Nephron (organoid): ENCODE results near the gene RPL14.

Experiments used
- H3K27ac Mint-ChIP-seq, 3 experiments: 2 replicates each; pipeline ENCODE4 v1.8.0; 2020; ENCODE audit warnings: mixed read lengths in 3 of 3, mild to moderate bottlenecking in 2 of 3, moderate library complexity in 1 of 3
- H3K27me3 Mint-ChIP-seq: 2 replicates; pipeline ENCODE4 v1.8.0; 2021; ENCODE audit warnings: low read depth, mild to moderate bottlenecking, moderate library complexity, mixed read lengths
- H3K36me3 Mint-ChIP-seq: 2 replicates; pipeline ENCODE4 v1.8.0; 2020; ENCODE audit warnings: low read depth, mixed read lengths
- H3K4me1 Mint-ChIP-seq: 2 replicates; pipeline ENCODE4 v1.8.0; 2020; ENCODE audit warnings: mixed read lengths
- H3K4me3 Mint-ChIP-seq, 3 experiments: 2 replicates each; pipeline ENCODE4 v1.8.0; 2020; ENCODE audit warnings: mild to moderate bottlenecking in 3 of 3, mixed read lengths in 3 of 3, moderate library complexity in 2 of 3
- H3K9me3 Mint-ChIP-seq: 2 replicates; pipeline ENCODE4 v1.8.0; 2020; ENCODE audit warnings: mixed read lengths
- TF ChIP-seq, protein P1 (sequence below), 3 experiments: fragments of 200-600 bp; sonication (generic); IDR thresholded peaks; one replicate each; pipeline ENCODE4 v1.5.0; 2021; ENCODE audit warnings: antibody characterized with exemption in 3 of 3; ENCODE audit not compliant: unreplicated experiment in 3 of 3

Gene RPL14

DNA sequence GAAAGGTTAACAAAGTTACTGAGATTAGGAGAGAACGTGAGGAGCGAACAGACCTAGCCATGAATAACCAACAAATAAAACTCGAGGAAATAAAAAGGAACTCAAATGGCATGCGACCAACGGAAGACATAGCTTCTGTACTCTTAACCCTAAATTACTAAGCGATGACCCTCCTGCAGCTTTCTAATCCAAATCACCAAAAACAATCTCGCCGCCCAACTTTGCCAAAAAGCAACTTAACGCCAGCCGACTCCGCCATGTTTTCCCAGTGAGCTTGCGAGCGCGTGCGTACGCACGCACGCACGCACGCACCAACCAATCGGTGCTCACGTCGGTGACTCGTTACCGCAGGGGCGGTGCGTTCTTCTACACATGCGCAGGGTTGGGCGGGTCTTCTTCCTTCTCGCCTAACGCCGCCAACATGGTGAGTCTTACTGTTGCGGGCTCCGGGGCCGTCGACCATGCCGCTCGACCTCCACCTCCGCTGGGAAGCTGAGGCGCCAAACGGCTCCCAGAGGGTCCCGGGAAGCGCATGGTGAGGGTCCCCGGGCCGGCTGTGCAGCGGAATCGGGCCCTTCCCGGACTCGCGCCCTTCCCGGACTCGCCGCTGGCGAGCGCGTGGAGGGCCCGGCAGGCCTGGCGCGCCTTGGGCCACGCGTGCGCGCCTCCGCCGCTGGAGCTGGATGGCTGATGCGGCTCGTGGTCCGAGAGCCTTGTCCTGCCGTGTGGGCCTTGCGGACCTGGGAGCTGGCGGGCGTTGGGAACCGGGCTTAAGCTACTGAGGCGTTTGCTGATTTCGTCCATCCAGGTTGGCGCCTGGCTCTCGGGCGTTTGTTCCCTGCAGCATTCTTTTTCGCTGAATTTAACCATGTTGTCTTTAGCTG, at the start of gene RPL14:
RPL14 (plus strand) TSS at position 400 of the 884 bp plus-strand sequence; CDS start at position 533, 133 bp downstream.
- Mint-ChIP-seq H3K27me3 (no peaks in the 10 kb centered on the region), H3K27ac (peak within 1 kb of the TSS; percentile 93 to 98 (median 97)), H3K36me3 (peaks cover 35% of the 10 kb centered on the region), H3K4me3 (peak within 1 kb of the TSS; percentile 88 to 94 (median 93)), H3K9me3 (no peaks in the 10 kb centered on the region), H3K4me1 (peaks cover 40% of the 10 kb centered on the region)
- TF ChIP-seq, protein P1, sequence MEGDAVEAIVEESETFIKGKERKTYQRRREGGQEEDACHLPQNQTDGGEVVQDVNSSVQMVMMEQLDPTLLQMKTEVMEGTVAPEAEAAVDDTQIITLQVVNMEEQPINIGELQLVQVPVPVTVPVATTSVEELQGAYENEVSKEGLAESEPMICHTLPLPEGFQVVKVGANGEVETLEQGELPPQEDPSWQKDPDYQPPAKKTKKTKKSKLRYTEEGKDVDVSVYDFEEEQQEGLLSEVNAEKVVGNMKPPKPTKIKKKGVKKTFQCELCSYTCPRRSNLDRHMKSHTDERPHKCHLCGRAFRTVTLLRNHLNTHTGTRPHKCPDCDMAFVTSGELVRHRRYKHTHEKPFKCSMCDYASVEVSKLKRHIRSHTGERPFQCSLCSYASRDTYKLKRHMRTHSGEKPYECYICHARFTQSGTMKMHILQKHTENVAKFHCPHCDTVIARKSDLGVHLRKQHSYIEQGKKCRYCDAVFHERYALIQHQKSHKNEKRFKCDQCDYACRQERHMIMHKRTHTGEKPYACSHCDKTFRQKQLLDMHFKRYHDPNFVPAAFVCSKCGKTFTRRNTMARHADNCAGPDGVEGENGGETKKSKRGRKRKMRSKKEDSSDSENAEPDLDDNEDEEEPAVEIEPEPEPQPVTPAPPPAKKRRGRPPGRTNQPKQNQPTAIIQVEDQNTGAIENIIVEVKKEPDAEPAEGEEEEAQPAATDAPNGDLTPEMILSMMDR (IDR thresholded peaks at IDR 0.05; ENCODE audit: unreplicated experiment in 3 of 3) = no peak

DNA sequence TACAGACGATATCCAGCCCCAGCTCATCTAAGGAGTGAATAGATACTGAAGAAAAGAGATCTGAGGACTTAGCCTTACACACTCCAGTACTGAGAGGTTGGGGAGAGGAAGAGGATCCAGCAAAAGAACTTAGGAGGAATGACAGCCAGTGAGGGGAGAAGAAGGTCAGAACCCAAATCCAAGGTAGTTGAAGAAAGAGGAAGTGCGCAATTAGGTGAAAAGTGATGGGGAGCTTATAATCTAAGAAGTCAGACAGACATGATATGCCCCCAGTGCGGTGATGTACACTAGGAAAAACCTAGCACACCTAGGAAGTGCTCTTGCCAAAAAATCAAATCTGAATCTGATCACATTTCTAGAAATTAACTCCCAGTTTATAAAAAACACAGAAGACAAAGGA, 49.5 kb upstream of the RPL14 start:
- Mint-ChIP-seq H3K27me3 (no peaks in the 10 kb centered on the region), H3K27ac (no peak overlapping the region), H3K36me3 (no peaks in the 10 kb centered on the region), H3K4me1 (no peaks in the 10 kb centered on the region), H3K9me3 (no peaks in the 10 kb centered on the region), H3K4me3 (no peak overlapping the region)
- TF ChIP-seq, protein P1 (IDR thresholded peaks at IDR 0.05; ENCODE audit: unreplicated experiment in 3 of 3) = no peak

DNA sequence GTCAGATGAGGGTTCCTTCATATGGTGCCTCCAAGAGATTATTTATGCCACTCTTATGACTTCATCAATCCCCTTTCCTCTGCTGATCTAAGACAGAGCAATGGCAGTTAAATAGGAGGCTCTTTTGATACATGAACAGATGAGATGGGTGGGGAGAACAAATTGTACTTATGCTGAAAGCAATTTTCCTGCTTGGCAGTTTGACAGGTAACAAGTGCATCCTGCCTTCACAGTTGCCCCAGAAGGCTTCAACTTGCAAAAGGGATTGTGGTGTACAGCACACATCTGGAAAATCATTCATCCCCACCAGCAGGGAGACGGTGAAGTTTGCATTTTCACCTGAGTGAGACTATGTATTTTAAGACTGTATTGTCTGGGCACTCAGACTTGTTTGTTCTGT, 42.9 kb upstream of the RPL14 start:
- H3K9me3 Mint-ChIP-seq = no peaks in the 10 kb centered on the region
- no peak overlapping the region for H3K4me3 Mint-ChIP-seq
- no peaks in the 10 kb centered on the region for H3K36me3 Mint-ChIP-seq
- H3K27me3 Mint-ChIP-seq = peaks cover 6% of the 10 kb centered on the region
- no peak overlapping the region for H3K27ac Mint-ChIP-seq
- no peaks in the 10 kb centered on the region for H3K4me1 Mint-ChIP-seq
- TF ChIP-seq, protein P1 (IDR thresholded peaks at IDR 0.05; ENCODE audit: unreplicated experiment in 3 of 3) = no peak

DNA sequence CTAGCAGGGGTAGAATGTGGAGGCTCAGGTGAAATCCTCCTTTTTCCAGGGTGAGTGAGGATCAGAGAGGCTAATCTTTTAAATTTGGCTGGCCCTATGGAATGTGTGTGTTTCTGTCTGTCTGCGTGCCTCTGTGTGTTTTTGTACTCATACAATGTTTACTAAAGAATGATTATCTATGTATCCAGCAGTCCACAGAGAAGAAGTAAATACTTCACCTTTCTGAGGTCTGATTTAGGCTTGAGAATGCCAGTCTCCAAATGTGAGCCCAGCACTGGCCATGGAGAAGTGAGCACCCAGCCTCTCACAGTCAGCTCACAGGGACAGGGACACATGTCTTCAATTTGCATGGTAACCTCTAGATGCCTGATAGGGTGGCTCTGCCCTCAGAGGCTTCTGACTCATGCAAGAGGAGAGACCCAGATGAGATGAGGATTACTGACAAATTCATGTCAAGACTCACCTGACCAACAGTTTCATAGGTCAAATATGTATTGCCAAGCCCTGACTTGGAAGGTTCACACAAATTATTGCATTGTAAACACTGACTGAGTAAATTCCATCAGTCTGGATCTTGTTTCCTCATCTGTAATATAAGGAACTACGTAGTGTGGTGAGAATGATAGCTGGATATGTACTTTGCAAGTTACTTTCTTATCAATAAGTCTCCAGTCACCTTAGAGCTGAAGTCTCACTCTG, 39.1 kb upstream of the RPL14 start:
- H3K36me3 Mint-ChIP-seq = no peaks in the 10 kb centered on the region
- H3K4me3 Mint-ChIP-seq = no peak overlapping the region
- H3K27me3 Mint-ChIP-seq = peaks cover 6% of the 10 kb centered on the region
- no peaks in the 10 kb centered on the region for H3K4me1 Mint-ChIP-seq
- H3K27ac Mint-ChIP-seq = no peak overlapping the region
- TF ChIP-seq, protein P1 (IDR thresholded peaks at IDR 0.05; ENCODE audit: unreplicated experiment in 3 of 3) = no peak
- no peaks in the 10 kb centered on the region for H3K9me3 Mint-ChIP-seq

DNA sequence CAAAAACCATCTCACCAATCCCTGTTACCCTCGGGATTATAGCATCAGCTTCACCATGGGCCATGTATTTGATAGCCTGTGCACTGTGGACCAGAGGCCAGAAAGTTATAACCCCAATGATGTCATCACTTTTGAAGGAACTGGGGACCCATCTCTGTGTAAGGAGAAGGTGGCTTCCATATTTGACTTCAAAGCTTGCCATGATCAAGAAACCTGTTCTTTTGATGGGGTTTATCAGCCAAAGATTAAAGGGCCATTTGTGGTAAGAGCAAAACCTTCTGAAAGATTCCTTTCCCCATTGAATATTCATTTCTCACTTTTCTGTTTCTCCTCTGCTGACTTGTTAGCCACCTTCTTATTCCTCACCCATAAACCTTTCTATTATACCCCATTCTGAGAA, 34.3 kb upstream of the RPL14 start:
- no peak overlapping the region for H3K27ac Mint-ChIP-seq
- TF ChIP-seq, protein P1 (IDR thresholded peaks at IDR 0.05; ENCODE audit: unreplicated experiment in 3 of 3) = no peak
- H3K9me3 Mint-ChIP-seq = no peaks in the 10 kb centered on the region
- peaks cover 2% of the 10 kb centered on the region for H3K27me3 Mint-ChIP-seq
- H3K4me1 Mint-ChIP-seq = no peaks in the 10 kb centered on the region
- no peaks in the 10 kb centered on the region for H3K36me3 Mint-ChIP-seq
- no peak overlapping the region for H3K4me3 Mint-ChIP-seq
